8988T (cell line): ENCODE data around the gene PIM3.

Source experiments
- DNase-seq: peaks from one replicate; pipeline ENCODE4 v3.0.0; 2011

The PIM3 gene

GRCh38 chr22:49956914-49957825 is 3.4 kb upstream of the PIM3 start:
- no peak for DNase-seq

- no peak for DNase-seq
Observed at GRCh38 chr22:49957826-49958365, 2.7 kb upstream of the PIM3 start.

- no peak for DNase-seq
Observed at GRCh38 chr22:49958366-49958921, 2.1 kb upstream of the PIM3 start.

GRCh38 chr22:49958931-49959781 is 1.4 kb upstream of the PIM3 start:
- DNase-seq, result no peak

- peak; percentile 63 for DNase-seq
Observed at GRCh38 chr22:49959782-49960158, 802 bp upstream of the PIM3 start.

- no peak for DNase-seq
Observed at GRCh38 chr22:49961005-49961600, 531 bp downstream of the PIM3 start.

- DNase-seq, result no peak
Observed at GRCh38 chr22:49961601-49962011, 1.0 kb downstream of the PIM3 start.

GRCh38 chr22:49962012-49962750 is 1.6 kb downstream of the PIM3 start:
- peak; percentile 77 for DNase-seq

GRCh38 chr22:49962751-49963646 is 2.4 kb downstream of the PIM3 start:
- peak; percentile 34 for DNase-seq

- peak; percentile 18 for DNase-seq
Observed at GRCh38 chr22:49963647-49964026, 3.1 kb downstream of the PIM3 start.

- DNase-seq, result peak; percentile 18
Observed at GRCh38 chr22:49964136-49965090, 3.8 kb downstream of the PIM3 start.

GRCh38 chr22:49965091-49966040 is 4.8 kb downstream of the PIM3 start:
- DNase-seq, result peak; percentile 12

- peak; percentile 10 for DNase-seq
Observed at GRCh38 chr22:49966041-49966773, 5.6 kb downstream of the PIM3 start.

- DNase-seq, result peak; percentile 10
Observed at GRCh38 chr22:49966774-49967705, 6.5 kb downstream of the PIM3 start.

GRCh38 chr22:49967706-49968208 is 7.2 kb downstream of the PIM3 start:
- DNase-seq, result peak; percentile 7

GRCh38 chr22:49968313-49968830 is 7.8 kb downstream of the PIM3 start:
- no peak for DNase-seq
